K562 (cell line): ENCODE measurements around the gene BCL7B. TPM values are rescaled to one million over a fixed set of nuclear protein-coding genes. Genes with fewer than 3 reads are reported as not detected.

ENCODE experiments used
- ATF1 ChIP-seq, 2 experiments: fragments of 450-650 bp in 1 of 2; IDR thresholded peaks; 2 replicates each; pipeline ENCODE4 v1.6.1; 2016; ENCODE audit warnings: missing compliant biosample characterization in 1 of 2, missing genetic modification characterization in 1 of 2
- CBFA2T3 ChIP-seq: fragments of 450-650 bp; IDR thresholded peaks from 2 replicates; pipeline ENCODE4 v1.6.1; 2017
- HIVEP1 ChIP-seq: fragments of 250-450 bp; sonication (Bioruptor Pico); IDR thresholded peaks from 2 replicates; pipeline ENCODE4 v1.4.0; 2020; ENCODE audit warnings: mild to moderate bottlenecking
- HMGN3 ChIP-seq: IDR thresholded peaks from 2 replicates; pipeline ENCODE4 v1.6.1; 2011; ENCODE audit warnings: borderline replicate concordance, low read depth, mild to moderate bottlenecking, mixed read lengths, low read length; ENCODE audit not compliant: insufficient read length; ENCODE audit errors: extremely low read depth
- HNRNPH1 ChIP-seq: fragments of 200-400 bp; formaldehyde crosslinking; optimal IDR thresholded peaks from 2 replicates; pipeline ENCODE3; 2017; ENCODE audit warnings: low read depth, mild to moderate bottlenecking, low read length, moderate library complexity
- IRF2 ChIP-seq: sonication (generic); formaldehyde crosslinking; IDR thresholded peaks from 2 replicates; pipeline ENCODE4 v1.8.1; 2022; ENCODE audit warnings: mild to moderate bottlenecking, missing genetic modification reagents
- POLR3G ChIP-seq: IDR thresholded peaks from 2 replicates; pipeline ENCODE4 v1.6.1; 2011; ENCODE audit not compliant: insufficient read length, insufficient replicate concordance; ENCODE audit errors: extremely low read depth
- PPARD ChIP-seq: fragments of 250-450 bp; sonication (Bioruptor Pico); IDR thresholded peaks from 2 replicates; pipeline ENCODE4 v1.8.0; 2022; ENCODE audit warnings: inconsistent platforms, mild to moderate bottlenecking, moderate library complexity
- RAD21 ChIP-seq, 2 experiments: fragments of 250-450 bp in 1 of 2; fragments of 450-650 bp in 1 of 2; sonication (Bioruptor Pico) in 1 of 2; formaldehyde crosslinking in 1 of 2; IDR thresholded peaks in 1 of 2; conservative IDR thresholded peaks in 1 of 2; 2 replicates each; pipeline versions ENCODE4 v1.4.0 to v1.8.0; 2020 to 2022; ENCODE audit warnings: mild to moderate bottlenecking in 2 of 2, moderate library complexity in 1 of 2
- ZFP1 ChIP-seq: fragments of 450-650 bp; formaldehyde crosslinking; IDR thresholded peaks from 2 replicates; pipeline ENCODE4 v1.4.0; 2020; ENCODE audit warnings: mild to moderate bottlenecking, mixed read lengths
- ZNF175 ChIP-seq: fragments of 200-800 bp; sonication (Bioruptor generic); IDR thresholded peaks from 2 replicates; pipeline ENCODE4 v1.6.1; 2016; ENCODE audit warnings: low read depth, mild to moderate bottlenecking, missing genetic modification characterization, missing compliant biosample characterization
- ZSCAN29 ChIP-seq: fragments of 450-650 bp; IDR thresholded peaks from 2 replicates; pipeline ENCODE4 v1.6.1; 2017
- polyA plus RNA-seq, 8 experiments: library from polyadenylated mRNA; depleted of rRNA in 4 of 8; stranded (reverse) in 5 of 8; unstranded in 3 of 8; fragments of >200 nt; fragmentation: Nextera tagmentation in 2 of 8; fragmentation: Illumina TruSeq in 1 of 8; extraction: Ambion mirVana in 2 of 8; extraction: Trizol in 1 of 8; gene quantifications; 2 replicates each; pipeline versions ENCODE4 v1.2.1 to v1.2.3, GENCODE V29; 2011 to 2014; ENCODE audit warnings: inconsistent platforms in 1 of 8, missing spikeins in 1 of 8
- total RNA-seq, 7 experiments: library from RNA; depleted of rRNA in 6 of 7; stranded (reverse); fragments of >200 nt in 6 of 7; fragmentation: Illumina TruSeq in 2 of 7; extraction: Trizol in 2 of 7; gene quantifications; 2 replicates each; pipeline versions ENCODE4 v1.2.1 to v1.2.3, GENCODE V29; 2011 to 2021; ENCODE audit warnings: low replicate concordance in 1 of 7
- TF ChIP-seq, protein P1 (sequence below), 2 experiments: fragments of 450-650 bp in 1 of 2; sonication (generic) in 1 of 2; formaldehyde crosslinking; conservative IDR thresholded peaks; 2 replicates each; pipeline versions ENCODE4 v1.4.0 to v1.8.1; 2020 to 2022; ENCODE audit warnings: mild to moderate bottlenecking in 1 of 2, missing genetic modification reagents in 1 of 2
- TF ChIP-seq, protein P2 (sequence below): IDR thresholded peaks from 2 replicates; pipeline ENCODE4 v1.6.1; 2011; ENCODE audit warnings: borderline replicate concordance, low read depth, mild to moderate bottlenecking, moderate library complexity, low read length; ENCODE audit not compliant: insufficient read depth, poor library complexity, severe bottlenecking
- TF ChIP-seq, protein P3 (sequence below): fragments of 150-350 bp; IDR thresholded peaks from 2 replicates; pipeline ENCODE4 v1.6.1; 2014; ENCODE audit warnings: low read depth, mild to moderate bottlenecking, low read length, borderline replicate concordance
- TF ChIP-seq, protein P4 (sequence below): IDR thresholded peaks from 2 replicates; pipeline ENCODE4 v1.6.1; 2012; ENCODE audit warnings: low read depth, low read length, improper control_type of control experiment, borderline replicate concordance

The BCL7B gene
- total and polyA plus RNA-seq, 9 of the 15 experiments (the other 6 are each of a cell fraction or from before 2014, with no cell fraction given) = 10.0 to 73.2 (median 32.9) TPM

DNA sequence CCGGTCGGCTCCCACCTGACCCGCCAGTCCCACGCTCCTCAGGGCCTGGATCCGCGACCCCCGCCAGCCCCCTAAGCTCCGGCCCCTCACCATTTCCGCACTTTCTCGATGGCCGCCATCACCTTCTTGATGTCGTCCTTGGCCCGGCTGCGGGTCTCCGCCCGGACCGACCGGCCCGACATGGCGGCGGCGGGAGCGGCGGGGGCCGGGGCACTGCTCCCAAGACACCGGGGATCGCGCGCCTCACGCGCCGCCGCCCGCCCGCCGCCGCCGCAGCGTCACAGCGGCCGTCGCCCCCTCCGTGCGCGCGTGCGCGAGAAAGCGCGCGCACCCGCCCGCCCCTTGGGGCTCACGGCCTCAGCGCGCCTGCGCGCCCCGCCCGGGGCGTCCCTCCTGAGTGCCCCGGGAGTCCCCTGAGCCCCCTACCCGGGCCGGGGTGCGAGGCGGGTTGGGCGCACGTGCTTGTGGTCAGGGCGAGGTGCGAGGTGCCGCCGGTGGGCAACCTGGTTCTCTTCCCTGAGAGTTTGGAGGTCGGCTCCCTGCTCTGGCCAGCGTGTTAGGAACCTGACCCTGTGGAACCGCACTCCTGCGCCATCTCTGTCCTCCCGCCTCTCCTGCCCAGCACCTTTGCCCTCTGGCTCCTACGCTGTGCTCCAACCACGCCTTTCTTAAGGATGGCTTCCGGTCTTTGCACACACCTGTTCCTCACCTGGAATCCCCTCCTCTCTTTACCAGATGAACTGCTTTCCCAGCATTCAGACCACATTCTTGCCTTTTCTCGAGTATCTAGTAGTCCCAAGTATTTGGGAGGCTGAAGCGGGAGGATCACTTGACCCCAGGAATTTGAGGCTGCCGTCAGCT lies at the start of gene BCL7B (continued):
- TF ChIP-seq HIVEP1 (CRISPR knock-in tag) (peak; percentile 85; the same call in 1 of the 2 replicates), ATF1 (CRISPR knock-in tag; IDR thresholded peaks at IDR 0.05) (no peak), ATF1 (tag; IDR thresholded peaks at IDR 0.05) (peak; percentile 85), CBFA2T3 (peak; percentile 33), PPARD (CRISPR knock-in tag) (no peak), ZSCAN29 (0 out of 2 replicates have a peak, but pooled peaks have one; percentile 35), IRF2 (CRISPR knock-in tag) (no peak), HMGN3 (peak; percentile 91), ZFP1 (CRISPR knock-in tag) (no peak), ZNF175 (peak; percentile 82; the same call in 1 of the 2 replicates), POLR3G (no peak), HNRNPH1 (no peak), RAD21 (CRISPR knock-in tag; conservative IDR thresholded peaks at IDR 0.05 in 1 of 2, IDR thresholded peaks at IDR 0.05 in 1 of 2) (0 out of 4 replicates have a peak, but pooled peaks of 1 of the 2 experiments have one; percentile 2)
- TF ChIP-seq, protein P1, sequence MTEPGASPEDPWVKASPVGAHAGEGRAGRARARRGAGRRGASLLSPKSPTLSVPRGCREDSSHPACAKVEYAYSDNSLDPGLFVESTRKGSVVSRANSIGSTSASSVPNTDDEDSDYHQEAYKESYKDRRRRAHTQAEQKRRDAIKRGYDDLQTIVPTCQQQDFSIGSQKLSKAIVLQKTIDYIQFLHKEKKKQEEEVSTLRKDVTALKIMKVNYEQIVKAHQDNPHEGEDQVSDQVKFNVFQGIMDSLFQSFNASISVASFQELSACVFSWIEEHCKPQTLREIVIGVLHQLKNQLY (CRISPR knock-in tag; conservative IDR thresholded peaks at IDR 0.05) = no peak
- TF ChIP-seq, protein P2, sequence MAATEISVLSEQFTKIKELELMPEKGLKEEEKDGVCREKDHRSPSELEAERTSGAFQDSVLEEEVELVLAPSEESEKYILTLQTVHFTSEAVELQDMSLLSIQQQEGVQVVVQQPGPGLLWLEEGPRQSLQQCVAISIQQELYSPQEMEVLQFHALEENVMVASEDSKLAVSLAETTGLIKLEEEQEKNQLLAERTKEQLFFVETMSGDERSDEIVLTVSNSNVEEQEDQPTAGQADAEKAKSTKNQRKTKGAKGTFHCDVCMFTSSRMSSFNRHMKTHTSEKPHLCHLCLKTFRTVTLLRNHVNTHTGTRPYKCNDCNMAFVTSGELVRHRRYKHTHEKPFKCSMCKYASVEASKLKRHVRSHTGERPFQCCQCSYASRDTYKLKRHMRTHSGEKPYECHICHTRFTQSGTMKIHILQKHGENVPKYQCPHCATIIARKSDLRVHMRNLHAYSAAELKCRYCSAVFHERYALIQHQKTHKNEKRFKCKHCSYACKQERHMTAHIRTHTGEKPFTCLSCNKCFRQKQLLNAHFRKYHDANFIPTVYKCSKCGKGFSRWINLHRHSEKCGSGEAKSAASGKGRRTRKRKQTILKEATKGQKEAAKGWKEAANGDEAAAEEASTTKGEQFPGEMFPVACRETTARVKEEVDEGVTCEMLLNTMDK = no peak
- TF ChIP-seq, protein P3, sequence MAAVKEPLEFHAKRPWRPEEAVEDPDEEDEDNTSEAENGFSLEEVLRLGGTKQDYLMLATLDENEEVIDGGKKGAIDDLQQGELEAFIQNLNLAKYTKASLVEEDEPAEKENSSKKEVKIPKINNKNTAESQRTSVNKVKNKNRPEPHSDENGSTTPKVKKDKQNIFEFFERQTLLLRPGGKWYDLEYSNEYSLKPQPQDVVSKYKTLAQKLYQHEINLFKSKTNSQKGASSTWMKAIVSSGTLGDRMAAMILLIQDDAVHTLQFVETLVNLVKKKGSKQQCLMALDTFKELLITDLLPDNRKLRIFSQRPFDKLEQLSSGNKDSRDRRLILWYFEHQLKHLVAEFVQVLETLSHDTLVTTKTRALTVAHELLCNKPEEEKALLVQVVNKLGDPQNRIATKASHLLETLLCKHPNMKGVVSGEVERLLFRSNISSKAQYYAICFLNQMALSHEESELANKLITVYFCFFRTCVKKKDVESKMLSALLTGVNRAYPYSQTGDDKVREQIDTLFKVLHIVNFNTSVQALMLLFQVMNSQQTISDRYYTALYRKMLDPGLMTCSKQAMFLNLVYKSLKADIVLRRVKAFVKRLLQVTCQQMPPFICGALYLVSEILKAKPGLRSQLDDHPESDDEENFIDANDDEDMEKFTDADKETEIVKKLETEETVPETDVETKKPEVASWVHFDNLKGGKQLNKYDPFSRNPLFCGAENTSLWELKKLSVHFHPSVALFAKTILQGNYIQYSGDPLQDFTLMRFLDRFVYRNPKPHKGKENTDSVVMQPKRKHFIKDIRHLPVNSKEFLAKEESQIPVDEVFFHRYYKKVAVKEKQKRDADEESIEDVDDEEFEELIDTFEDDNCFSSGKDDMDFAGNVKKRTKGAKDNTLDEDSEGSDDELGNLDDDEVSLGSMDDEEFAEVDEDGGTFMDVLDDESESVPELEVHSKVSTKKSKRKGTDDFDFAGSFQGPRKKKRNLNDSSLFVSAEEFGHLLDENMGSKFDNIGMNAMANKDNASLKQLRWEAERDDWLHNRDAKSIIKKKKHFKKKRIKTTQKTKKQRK = no peak
- TF ChIP-seq, protein P4, sequence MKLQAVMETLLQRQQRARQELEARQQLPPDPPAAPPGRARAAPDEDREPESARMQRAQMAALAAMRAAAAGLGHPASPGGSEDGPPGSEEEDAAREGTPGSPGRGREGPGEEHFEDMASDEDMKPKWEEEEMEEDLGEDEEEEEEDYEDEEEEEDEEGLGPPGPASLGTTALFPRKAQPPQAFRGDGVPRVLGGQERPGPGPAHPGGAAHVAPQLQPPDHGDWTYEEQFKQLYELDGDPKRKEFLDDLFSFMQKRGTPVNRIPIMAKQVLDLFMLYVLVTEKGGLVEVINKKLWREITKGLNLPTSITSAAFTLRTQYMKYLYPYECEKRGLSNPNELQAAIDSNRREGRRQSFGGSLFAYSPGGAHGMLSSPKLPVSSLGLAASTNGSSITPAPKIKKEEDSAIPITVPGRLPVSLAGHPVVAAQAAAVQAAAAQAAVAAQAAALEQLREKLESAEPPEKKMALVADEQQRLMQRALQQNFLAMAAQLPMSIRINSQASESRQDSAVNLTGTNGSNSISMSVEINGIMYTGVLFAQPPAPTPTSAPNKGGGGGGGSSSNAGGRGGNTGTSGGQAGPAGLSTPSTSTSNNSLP = no peak
